22Rv1 (cell line): ENCODE measurements around the gene SLC26A1.

Experiments used
- H3K27ac ChIP-seq: fragments of 450-650 bp; 2 replicates; pipeline ENCODE4 v1.5.1; 2017
- CTCF ChIP-seq: fragments of 450-650 bp; IDR thresholded peaks from 2 replicates; pipeline ENCODE4 v1.5.1; 2017; ENCODE audit warnings: mild to moderate bottlenecking
- ZFX ChIP-seq: fragments of 450-650 bp; IDR thresholded peaks from 2 replicates; pipeline ENCODE4 v1.6.1; 2017; ENCODE audit warnings: antibody characterized with exemption, borderline replicate concordance

SLC26A1 gene

GRCh38 chr4:967113-968104, 25.8 kb downstream of the SLC26A1 start:
- TF ChIP-seq ZFX = no peak
- TF ChIP-seq CTCF = no peak

DNA sequence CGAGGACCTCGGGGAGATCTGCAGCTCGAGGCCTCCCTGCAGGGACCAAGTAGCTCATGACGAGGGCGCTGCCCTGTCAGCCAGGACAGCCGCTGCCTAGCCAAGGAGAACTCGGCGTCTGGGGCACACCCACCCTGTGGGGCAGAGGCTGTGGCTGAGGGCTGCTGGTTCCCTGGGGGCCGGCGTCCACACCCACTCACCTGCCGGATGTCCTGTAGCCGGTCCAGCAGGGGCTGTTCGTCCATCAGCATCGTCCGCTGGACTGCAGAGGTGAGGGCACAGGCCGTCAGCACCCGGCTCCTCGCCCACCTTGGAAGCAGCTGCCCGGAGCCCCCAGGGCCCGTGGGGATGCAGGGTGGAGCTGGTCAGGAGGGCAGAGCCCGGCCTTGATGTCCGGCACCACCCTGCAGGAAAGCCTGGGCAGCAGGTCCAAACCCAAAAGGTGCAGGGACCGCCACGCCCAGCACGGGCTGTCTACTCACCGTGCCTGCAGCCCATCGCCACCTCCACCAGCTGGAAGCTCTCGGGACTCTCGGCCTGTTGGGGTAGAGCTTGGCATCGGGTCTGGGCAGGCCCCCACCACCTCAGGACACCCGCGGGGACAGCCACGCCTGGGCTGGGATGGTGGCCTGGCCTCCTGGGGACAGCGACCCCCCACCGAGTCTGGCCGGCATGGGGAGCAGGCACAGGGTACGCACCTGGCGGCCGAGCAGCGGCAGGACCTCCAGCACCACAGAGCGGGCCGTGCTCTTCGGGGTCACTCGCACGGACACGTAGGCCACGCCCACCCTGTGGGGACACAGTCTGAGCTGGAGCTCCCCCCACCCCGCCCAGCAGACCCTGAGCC, 26.7 kb downstream of the SLC26A1 start:
- no peak for TF ChIP-seq ZFX
- TF ChIP-seq CTCF = no peak
- H3K27ac ChIP-seq = no peak overlapping the region; the same call in 1 of the 2 replicates

More at GRCh38 chr4:967113-968104, 25.8 kb downstream of the SLC26A1 start:
- H3K27ac ChIP-seq = no peak overlapping the region

DNA sequence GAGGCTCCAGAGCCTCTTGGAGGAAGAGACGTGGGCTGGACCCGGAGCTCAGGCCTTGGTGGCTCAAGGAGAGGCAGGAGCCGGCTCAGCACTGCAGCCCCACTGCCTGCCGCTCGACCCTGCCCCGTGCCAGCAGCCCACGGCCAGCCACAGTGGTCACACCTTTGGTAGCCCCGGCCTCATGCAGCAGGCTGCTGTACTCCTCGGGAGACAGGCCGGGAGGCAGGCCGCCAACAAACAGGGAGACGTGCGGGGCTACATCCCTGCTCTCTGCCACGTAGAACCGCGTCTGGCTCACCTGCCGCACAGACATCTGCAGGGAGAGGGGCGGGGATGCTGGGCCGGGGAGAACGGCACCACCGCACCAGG, 27.5 kb downstream of the SLC26A1 start:
- TF ChIP-seq ZFX = no peak
- no peak for TF ChIP-seq CTCF
- H3K27ac ChIP-seq = peak overlapping the region; percentile 8; the same call in 1 of the 2 replicates

DNA sequence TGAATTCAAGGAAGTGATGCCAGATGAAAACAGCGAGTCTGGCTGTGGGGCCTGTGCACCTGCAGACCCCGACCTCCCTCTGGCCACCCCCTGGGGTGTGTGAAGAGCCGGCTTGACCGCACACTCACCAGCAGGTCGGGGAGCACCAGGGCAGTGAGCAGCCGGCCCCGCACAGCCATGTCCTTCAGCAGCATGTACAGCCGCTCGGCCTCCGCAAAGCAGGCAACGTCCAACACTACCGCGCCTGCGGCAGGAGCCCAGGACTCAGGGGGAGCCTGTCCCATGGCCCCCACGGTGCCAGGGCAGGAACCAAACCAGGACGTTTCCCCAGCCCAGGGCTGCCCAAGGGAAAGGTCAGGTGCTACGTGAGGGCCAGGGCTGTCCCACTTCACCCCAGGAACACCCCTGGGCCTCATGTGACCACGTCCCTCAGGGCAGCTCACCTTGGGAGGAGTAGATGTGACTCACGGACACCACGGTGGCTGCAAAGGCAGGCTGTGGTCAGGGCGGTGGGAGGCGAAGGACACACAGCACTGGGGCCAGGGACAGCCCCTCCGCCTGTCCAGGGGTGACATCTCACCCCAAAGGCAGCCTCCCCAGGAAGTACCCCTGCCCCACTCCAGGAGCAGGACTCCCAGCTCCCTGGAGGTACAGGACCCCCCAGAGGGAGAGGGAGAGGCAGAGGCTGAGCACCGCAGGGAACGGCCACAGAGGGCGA, 28.0 kb downstream of the SLC26A1 start:
- TF ChIP-seq CTCF = no peak
- TF ChIP-seq ZFX = no peak
- H3K27ac ChIP-seq = peak overlapping the region; percentile 8; the same call in 1 of the 2 replicates

DNA sequence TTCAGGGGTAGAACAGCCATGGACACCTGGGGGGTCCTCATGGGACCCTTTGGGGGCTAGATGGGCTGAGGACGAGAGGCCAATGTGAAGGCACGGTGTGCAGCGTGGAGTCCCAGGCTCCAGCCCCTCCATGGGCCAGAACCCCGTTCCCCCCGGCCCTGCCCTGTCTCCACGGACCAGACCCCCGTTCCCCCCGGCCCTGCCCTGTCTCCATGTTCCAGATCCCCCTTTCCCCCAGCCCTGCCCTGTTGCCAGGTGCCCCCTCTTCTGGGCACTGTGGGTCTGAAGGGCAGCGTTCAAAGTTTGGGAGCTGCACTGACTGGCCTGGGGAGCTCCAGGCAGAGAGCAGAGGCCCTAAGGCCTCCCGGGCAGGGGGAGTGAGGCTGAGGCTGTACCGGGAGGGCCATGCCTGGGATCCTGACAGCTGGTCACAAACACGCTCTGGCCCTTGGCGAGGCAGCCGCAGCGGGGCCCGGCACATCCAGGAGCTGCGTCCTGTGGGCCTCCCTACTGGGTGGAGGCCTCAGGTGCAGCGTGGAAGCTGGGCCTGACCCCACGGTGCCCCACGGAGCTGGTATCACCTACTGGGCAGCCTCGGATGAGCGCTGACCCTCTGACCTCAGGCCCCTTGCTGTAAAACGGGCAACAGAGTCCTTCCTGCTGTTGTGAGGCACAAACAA, 28.7 kb downstream of the SLC26A1 start:
- TF ChIP-seq CTCF (no peak), ZFX (no peak)
- H3K27ac ChIP-seq = no peak overlapping the region
